Neural progenitor cell (in vitro differentiated cells): ENCODE measurements around the gene UBXN11.

Source experiments
- EZH2phosphoT487 ChIP-seq: fragments of 200-600 bp; sonication (generic); IDR thresholded peaks from 2 replicates; pipeline ENCODE4 v1.6.1; 2017; ENCODE audit warnings: antibody characterized with exemption
- TF ChIP-seq, protein P1 (sequence below): fragments of 200-600 bp; sonication (generic); IDR thresholded peaks from 2 replicates; pipeline ENCODE4 v1.5.1; 2017; ENCODE audit warnings: antibody characterized with exemption, mild to moderate bottlenecking

DNA sequence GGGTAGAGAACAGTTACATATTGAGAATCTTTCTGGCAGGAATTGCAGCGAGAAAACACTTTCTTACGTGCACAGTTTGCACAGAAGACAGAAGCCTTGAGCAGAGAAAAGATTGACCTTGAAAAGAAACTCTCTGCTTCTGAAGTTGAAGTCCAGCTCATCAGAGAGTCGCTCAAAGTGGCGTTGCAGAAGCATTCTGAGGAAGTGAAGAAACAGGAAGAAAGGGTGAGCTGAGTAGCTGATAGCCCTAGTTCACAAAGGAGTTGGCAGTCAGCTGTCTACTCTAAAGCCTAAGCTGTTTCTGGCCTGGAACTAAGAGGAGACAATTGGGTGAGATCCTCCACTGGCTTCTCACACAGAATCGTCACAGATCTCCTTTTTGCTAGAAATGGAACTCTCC, 46.9 kb downstream of the UBXN11 start:
- TF ChIP-seq, protein P1, sequence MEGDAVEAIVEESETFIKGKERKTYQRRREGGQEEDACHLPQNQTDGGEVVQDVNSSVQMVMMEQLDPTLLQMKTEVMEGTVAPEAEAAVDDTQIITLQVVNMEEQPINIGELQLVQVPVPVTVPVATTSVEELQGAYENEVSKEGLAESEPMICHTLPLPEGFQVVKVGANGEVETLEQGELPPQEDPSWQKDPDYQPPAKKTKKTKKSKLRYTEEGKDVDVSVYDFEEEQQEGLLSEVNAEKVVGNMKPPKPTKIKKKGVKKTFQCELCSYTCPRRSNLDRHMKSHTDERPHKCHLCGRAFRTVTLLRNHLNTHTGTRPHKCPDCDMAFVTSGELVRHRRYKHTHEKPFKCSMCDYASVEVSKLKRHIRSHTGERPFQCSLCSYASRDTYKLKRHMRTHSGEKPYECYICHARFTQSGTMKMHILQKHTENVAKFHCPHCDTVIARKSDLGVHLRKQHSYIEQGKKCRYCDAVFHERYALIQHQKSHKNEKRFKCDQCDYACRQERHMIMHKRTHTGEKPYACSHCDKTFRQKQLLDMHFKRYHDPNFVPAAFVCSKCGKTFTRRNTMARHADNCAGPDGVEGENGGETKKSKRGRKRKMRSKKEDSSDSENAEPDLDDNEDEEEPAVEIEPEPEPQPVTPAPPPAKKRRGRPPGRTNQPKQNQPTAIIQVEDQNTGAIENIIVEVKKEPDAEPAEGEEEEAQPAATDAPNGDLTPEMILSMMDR, result no peak
- no peak for TF ChIP-seq EZH2phosphoT487
